ENCODE results near the gene GCSAML.

Gene GCSAML

DNA sequence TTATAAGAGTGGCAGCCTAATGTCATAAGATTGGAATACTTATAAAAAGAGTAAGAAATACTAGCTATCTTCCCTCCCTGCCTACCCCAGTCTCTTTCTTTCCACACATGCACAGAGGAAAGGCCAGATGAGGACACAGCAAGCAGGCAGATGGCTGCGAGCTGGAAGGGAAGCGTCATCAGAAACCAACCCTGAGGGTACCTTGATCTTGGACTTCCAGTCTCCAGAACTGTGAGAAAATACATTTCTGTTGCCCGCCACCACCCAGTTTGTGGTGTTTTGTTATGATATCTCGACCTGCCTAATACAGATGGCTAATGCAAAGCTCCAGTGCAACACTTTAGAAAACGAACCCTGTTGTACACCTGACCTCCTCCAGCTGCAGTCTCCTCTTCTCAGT is 10.4 kb upstream of the GCSAML start:
- no peak for TF ChIP-seq CTCF (IDR thresholded peaks at IDR 0.05; ENCODE audit: low read depth, low read length)
- Histone ChIP-seq H3K36me3 (no peaks in the 10 kb centered on the region), H3K27me3 (no peaks in the 10 kb centered on the region), H3K4me1 (no peaks in the 10 kb centered on the region), H3K9me3 (no peaks in the 10 kb centered on the region), H3K4me3 (ENCODE audit: low read depth, low read length) (no peak overlapping the region)
- no peak for DNase-seq

DNA sequence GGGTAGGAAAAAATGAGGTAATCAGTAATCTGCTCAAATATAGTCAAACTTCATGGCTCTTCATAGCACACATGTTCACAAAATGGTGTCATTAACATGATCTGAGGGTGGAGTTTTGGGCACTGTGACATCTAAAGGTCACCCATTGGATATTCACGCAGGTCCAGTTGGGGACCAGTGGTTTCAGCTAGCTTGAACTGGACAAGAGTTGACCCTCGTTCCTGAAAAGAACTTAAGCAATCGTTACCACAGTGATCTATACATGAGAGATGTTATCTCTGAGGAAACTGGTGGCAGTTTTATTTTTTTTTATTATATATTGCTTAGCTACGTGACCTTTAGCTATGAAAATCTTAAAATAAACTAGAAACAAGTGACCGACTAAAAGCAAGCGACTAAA is 9.7 kb upstream of the GCSAML start:
- Histone ChIP-seq H3K36me3 (no peaks in the 10 kb centered on the region), H3K4me1 (no peaks in the 10 kb centered on the region), H3K9me3 (no peaks in the 10 kb centered on the region), H3K4me3 (ENCODE audit: low read depth, low read length) (no peak overlapping the region), H3K27me3 (no peaks in the 10 kb centered on the region)
- TF ChIP-seq CTCF (IDR thresholded peaks at IDR 0.05; ENCODE audit: low read depth, low read length) = no peak
- DNase-seq = no peak

GRCh38 chr1:247540581-247540980 is 8.4 kb upstream of the GCSAML start:
- no peaks in the 10 kb centered on the region for H3K4me1 ChIP-seq
- no peak overlapping the region for H3K4me3 ChIP-seq (ENCODE audit: low read depth, low read length)
- no peak for TF ChIP-seq CTCF (IDR thresholded peaks at IDR 0.05; ENCODE audit: low read depth, low read length)
- H3K36me3 ChIP-seq = no peaks in the 10 kb centered on the region
- no peaks in the 10 kb centered on the region for H3K27me3 ChIP-seq
- no peak for DNase-seq
- no peaks in the 10 kb centered on the region for H3K9me3 ChIP-seq

DNA sequence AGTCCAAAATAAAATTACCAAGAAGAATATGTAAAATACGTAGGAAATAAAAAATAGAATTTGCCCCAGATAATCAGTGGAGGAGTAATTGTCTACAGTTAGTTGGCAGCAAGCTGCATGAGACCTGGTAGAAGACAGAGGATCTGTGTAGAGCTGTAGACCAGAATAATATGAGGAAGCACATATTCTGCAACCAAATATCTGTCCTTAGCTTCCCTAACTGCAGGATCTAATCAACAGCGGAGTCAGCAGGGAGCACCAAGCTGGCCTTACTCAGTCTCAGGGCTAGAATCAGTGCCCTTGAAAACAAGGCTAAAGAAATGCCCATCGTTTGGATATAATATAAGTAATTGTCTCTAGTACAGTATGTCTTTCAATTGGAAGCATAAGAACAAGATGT is 6.1 kb upstream of the GCSAML start:
- Histone ChIP-seq H3K27me3 (no peaks in the 10 kb centered on the region), H3K4me3 (ENCODE audit: low read depth, low read length) (no peak overlapping the region), H3K4me1 (no peaks in the 10 kb centered on the region), H3K36me3 (no peaks in the 10 kb centered on the region), H3K9me3 (no peaks in the 10 kb centered on the region)
- no peak for DNase-seq
- no peak for TF ChIP-seq CTCF (IDR thresholded peaks at IDR 0.05; ENCODE audit: low read depth, low read length)

DNA sequence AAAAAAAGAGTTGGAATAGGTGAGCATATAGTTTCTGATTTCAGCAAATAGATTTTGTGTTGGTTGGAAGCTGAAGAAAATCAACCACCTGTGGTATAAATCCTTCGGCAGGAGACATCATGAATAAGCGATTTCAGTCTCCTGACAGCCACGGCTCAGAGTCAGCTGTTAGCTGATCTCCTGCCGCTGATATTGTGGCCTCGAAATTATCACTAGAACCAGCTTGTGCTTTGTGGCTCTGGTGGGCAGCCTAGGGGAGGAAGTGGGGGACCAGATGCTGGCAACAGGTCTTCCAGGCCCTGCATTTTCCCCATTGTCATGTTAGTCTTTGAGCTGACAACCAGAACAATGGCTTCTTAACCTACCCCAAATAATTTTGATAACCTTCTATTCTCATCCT is 842 bp upstream of the GCSAML start:
- no peak for TF ChIP-seq CTCF (IDR thresholded peaks at IDR 0.05; ENCODE audit: low read depth, low read length)
- Histone ChIP-seq H3K4me1 (no peaks in the 10 kb centered on the region), H3K9me3 (no peaks in the 10 kb centered on the region), H3K4me3 (ENCODE audit: low read depth, low read length) (no peak overlapping the region), H3K27me3 (no peaks in the 10 kb centered on the region), H3K36me3 (no peaks in the 10 kb centered on the region)
- DNase-seq = no peak

- Histone ChIP-seq H3K27me3 (no peaks in the 10 kb centered on the region), H3K9me3 (no peaks in the 10 kb centered on the region), H3K4me3 (ENCODE audit: low read depth, low read length) (no peak overlapping the region), H3K36me3 (no peaks in the 10 kb centered on the region), H3K4me1 (no peaks in the 10 kb centered on the region)
- DNase-seq = no peak
- no peak for TF ChIP-seq CTCF (IDR thresholded peaks at IDR 0.05; ENCODE audit: low read depth, low read length)
Observed at GRCh38 chr1:247551721-247552120, 2.8 kb downstream of the GCSAML start.
